22Rv1 (cell line): ENCODE measurements around the gene PIKFYVE.

Experiments used
- ZFX ChIP-seq: fragments of 450-650 bp; IDR thresholded peaks from 2 replicates; pipeline ENCODE4 v1.6.1; 2017; ENCODE audit warnings: antibody characterized with exemption, borderline replicate concordance
- TF ChIP-seq, protein P1 (sequence below): fragments of 450-650 bp; IDR thresholded peaks from 2 replicates; pipeline ENCODE4 v1.5.1; 2017; ENCODE audit warnings: mild to moderate bottlenecking

DNA sequence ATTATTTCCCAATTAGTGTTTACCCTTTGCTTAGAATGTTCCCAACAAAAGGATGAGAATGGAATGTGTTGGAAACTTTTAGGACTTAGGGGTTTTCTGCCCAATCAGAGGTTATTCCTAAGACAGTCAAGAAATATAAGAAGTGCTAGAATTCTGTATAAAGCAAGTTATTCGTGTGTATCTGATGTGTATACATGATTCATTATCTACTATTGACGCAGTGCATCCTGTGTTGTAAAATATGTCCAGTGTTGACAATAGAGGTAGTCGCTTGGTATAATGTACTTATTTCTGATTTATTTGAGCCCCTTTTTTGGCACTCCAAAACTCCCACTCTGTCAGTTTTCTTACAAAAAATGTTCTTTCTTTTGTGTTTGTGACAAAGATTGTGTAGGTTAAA, 881 bp downstream of the PIKFYVE start:
- TF ChIP-seq, protein P1, sequence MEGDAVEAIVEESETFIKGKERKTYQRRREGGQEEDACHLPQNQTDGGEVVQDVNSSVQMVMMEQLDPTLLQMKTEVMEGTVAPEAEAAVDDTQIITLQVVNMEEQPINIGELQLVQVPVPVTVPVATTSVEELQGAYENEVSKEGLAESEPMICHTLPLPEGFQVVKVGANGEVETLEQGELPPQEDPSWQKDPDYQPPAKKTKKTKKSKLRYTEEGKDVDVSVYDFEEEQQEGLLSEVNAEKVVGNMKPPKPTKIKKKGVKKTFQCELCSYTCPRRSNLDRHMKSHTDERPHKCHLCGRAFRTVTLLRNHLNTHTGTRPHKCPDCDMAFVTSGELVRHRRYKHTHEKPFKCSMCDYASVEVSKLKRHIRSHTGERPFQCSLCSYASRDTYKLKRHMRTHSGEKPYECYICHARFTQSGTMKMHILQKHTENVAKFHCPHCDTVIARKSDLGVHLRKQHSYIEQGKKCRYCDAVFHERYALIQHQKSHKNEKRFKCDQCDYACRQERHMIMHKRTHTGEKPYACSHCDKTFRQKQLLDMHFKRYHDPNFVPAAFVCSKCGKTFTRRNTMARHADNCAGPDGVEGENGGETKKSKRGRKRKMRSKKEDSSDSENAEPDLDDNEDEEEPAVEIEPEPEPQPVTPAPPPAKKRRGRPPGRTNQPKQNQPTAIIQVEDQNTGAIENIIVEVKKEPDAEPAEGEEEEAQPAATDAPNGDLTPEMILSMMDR = no peak
- no peak for TF ChIP-seq ZFX
